ENCODE results near the gene LMAN1L. TPM values are rescaled to one million over a fixed set of nuclear protein-coding genes. Genes with fewer than 3 reads are reported as not detected.

The LMAN1L gene
- total RNA-seq, 1 experiment from 2014 or later, result not detected

DNA sequence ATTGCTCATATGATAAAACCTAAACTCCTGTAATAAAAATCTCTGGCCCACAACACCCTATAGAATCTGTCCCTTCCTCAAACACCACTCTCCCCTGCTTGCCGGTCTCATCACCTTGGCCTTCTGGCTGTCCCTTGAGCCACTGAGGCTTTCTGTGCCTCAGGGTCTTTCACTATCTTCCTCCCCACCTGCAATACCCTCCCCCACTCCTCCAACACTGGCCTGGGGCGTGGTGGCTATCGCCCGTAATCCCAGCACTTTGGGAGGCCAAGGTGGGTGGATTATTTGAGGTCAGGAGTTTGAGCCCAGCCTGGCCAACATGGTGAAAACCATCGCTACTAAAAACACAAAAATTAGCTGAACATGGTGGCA, 34.0 kb upstream of the LMAN1L start:
- Histone ChIP-seq H3K79me2 (ENCODE audit: insufficient read depth, low read length) (no peaks in the 10 kb centered on the region), H3K4ac (ENCODE audit: low read depth, low read length) (no peak overlapping the region), H3T11ph (ENCODE audit: low read length) (no peak overlapping the region), H2AK5ac (ENCODE audit: insufficient read length, low read length) (no peak overlapping the region), H3K4me1 (ENCODE audit: insufficient read depth, low read length) (no peaks in the 10 kb centered on the region), H2BK15ac (ENCODE audit: low read depth, low read length) (no peak overlapping the region), H3K23me2 (ENCODE audit: insufficient read length, low read depth, low read length, poor library complexity, severe bottlenecking) (peaks cover 11% of the 10 kb centered on the region), H2AFZ (ENCODE audit: low read length) (no peak overlapping the region), H3K9me3 (ENCODE audit: control insufficient read depth, low read depth, low read length) (no peaks in the 10 kb centered on the region), H3K79me1 (ENCODE audit: insufficient read depth, low read depth, low read length, poor library complexity, severe bottlenecking) (no peaks in the 10 kb centered on the region), H4K5ac (ENCODE audit: insufficient read length, low read depth, low read length) (no peak overlapping the region), H3K27me3 (ENCODE audit: insufficient read depth, low read length) (peaks cover 4% of the 10 kb centered on the region; the same call in 1 of the 2 replicates), H2BK120ac (ENCODE audit: low read depth, low read length, poor library complexity, severe bottlenecking) (no peak overlapping the region), H2BK5ac (ENCODE audit: insufficient read length, low read length) (no peak overlapping the region), H2BK20ac (ENCODE audit: low read depth, low read length, poor library complexity, severe bottlenecking) (no peak overlapping the region), H3K56ac (ENCODE audit: insufficient read length, low read depth, low read length) (no peak overlapping the region), H3K9ac (ENCODE audit: extremely low read depth, insufficient read length, low read length) (no peak overlapping the region), H4K8ac (replicated peaks; ENCODE audit: insufficient read length, low read depth, low read length) (no peak overlapping the region), H3K18ac (ENCODE audit: insufficient read length, low read depth, low read length) (no peak overlapping the region), H3K4me2 (ENCODE audit: insufficient read depth, insufficient read length, low read length) (no peak overlapping the region), H4K20me1 (ENCODE audit: control insufficient read depth, insufficient read depth, insufficient read length) (no peaks in the 10 kb centered on the region), H3K27ac (ENCODE audit: insufficient read length, low read depth, low read length) (no peak overlapping the region), H3K23ac (ENCODE audit: insufficient read length, low read depth, low read length) (no peak overlapping the region), H3K14ac (ENCODE audit: insufficient read depth, low read length) (no peak overlapping the region), H4K91ac (ENCODE audit: insufficient read length, low read depth, low read length) (no peak overlapping the region), H2BK12ac (ENCODE audit: insufficient read length, low read depth, low read length) (no peak overlapping the region)
- H3K27me3 Mint-ChIP-seq (ENCODE audit: low read depth), result peaks cover 49% of the 10 kb centered on the region
- DNase-seq, result no peak
- no peaks in the 10 kb centered on the region for H3K36me3 Mint-ChIP-seq (ENCODE audit: insufficient read depth in 1 of 3, low read depth in 3 of 3)
- H3K4me3 Mint-ChIP-seq, result no peak overlapping the region
- WGBS (ENCODE audit: extremely low coverage, insufficient read length, low lambda C conversion rate), result no CpG with 5 or more reads among the region's 5 CpGs
- peaks cover 40 to 56% of the 10 kb centered on the region in 2 experiments for H3K4me1 Mint-ChIP-seq
- TF ChIP-seq, protein P1, sequence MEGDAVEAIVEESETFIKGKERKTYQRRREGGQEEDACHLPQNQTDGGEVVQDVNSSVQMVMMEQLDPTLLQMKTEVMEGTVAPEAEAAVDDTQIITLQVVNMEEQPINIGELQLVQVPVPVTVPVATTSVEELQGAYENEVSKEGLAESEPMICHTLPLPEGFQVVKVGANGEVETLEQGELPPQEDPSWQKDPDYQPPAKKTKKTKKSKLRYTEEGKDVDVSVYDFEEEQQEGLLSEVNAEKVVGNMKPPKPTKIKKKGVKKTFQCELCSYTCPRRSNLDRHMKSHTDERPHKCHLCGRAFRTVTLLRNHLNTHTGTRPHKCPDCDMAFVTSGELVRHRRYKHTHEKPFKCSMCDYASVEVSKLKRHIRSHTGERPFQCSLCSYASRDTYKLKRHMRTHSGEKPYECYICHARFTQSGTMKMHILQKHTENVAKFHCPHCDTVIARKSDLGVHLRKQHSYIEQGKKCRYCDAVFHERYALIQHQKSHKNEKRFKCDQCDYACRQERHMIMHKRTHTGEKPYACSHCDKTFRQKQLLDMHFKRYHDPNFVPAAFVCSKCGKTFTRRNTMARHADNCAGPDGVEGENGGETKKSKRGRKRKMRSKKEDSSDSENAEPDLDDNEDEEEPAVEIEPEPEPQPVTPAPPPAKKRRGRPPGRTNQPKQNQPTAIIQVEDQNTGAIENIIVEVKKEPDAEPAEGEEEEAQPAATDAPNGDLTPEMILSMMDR (conservative IDR thresholded peaks at IDR 0.05), result no peak
- H3K9me3 Mint-ChIP-seq, result no peaks in the 10 kb centered on the region
- no peak overlapping the region for H3K27ac Mint-ChIP-seq

Data from H9 (cell line).